HG02885 (cell line): ENCODE results near the gene FXYD5.
A peak's percentile ranks its signal among the peaks of the same experiment; 100 is the strongest.

Source experiments
- ATAC-seq: cut with Tn5 transposase; IDR thresholded peaks from one replicate; pipeline ENCODE4 v1.9.1; 2021; ENCODE audit warnings: mild to moderate bottlenecking; ENCODE audit not compliant: unreplicated experiment, poor library complexity

The FXYD5 gene

GRCh38 chr19:35153701-35154524 lies 622 bp upstream of the FXYD5 start:
- ATAC-seq, result peak; percentile 45

- ATAC-seq, result no peak
These were observed 906 bp downstream of the FXYD5 start for GRCh38 chr19:35155441-35155840.

- no peak for ATAC-seq
These were observed 1.6 kb downstream of the FXYD5 start for GRCh38 chr19:35155981-35156672.

GRCh38 chr19:35156673-35157014 lies 2.1 kb downstream of the FXYD5 start:
- ATAC-seq, result no peak

- no peak for ATAC-seq
These were observed 2.9 kb downstream of the FXYD5 start for GRCh38 chr19:35157431-35157830.

GRCh38 chr19:35159606-35160005 lies 5.1 kb downstream of the FXYD5 start:
- ATAC-seq, result no peak

- no peak for ATAC-seq
These were observed 6.3 kb downstream of the FXYD5 start for GRCh38 chr19:35160629-35161433.

- ATAC-seq, result no peak
These were observed 6.9 kb downstream of the FXYD5 start for GRCh38 chr19:35161434-35161743.

GRCh38 chr19:35162471-35163326 lies 8.2 kb downstream of the FXYD5 start:
- ATAC-seq, result no peak

GRCh38 chr19:35164418-35164817 lies 9.9 kb downstream of the FXYD5 start:
- ATAC-seq, result no peak

- no peak for ATAC-seq
These were observed 10.9 kb downstream of the FXYD5 start for GRCh38 chr19:35165200-35166058.

- no peak for ATAC-seq
These were observed 11.8 kb downstream of the FXYD5 start for GRCh38 chr19:35166100-35167063.

GRCh38 chr19:35167251-35168119 lies 12.9 kb downstream of the FXYD5 start:
- no peak for ATAC-seq

- no peak for ATAC-seq
These were observed 13.7 kb downstream of the FXYD5 start for GRCh38 chr19:35168196-35168595.

- no peak for ATAC-seq
These were observed 14.9 kb downstream of the FXYD5 start for GRCh38 chr19:35169221-35169995.

GRCh38 chr19:35170359-35171061 lies 16.0 kb downstream of the FXYD5 start:
- no peak for ATAC-seq
